Measurements from ENCODE around the gene OTOP1. TPM values are rescaled to one million over a fixed set of nuclear protein-coding genes. Genes with fewer than 3 reads are reported as not detected.

OTOP1 gene
- total RNA-seq, 1 experiment from 2014 or later, result not detected

DNA sequence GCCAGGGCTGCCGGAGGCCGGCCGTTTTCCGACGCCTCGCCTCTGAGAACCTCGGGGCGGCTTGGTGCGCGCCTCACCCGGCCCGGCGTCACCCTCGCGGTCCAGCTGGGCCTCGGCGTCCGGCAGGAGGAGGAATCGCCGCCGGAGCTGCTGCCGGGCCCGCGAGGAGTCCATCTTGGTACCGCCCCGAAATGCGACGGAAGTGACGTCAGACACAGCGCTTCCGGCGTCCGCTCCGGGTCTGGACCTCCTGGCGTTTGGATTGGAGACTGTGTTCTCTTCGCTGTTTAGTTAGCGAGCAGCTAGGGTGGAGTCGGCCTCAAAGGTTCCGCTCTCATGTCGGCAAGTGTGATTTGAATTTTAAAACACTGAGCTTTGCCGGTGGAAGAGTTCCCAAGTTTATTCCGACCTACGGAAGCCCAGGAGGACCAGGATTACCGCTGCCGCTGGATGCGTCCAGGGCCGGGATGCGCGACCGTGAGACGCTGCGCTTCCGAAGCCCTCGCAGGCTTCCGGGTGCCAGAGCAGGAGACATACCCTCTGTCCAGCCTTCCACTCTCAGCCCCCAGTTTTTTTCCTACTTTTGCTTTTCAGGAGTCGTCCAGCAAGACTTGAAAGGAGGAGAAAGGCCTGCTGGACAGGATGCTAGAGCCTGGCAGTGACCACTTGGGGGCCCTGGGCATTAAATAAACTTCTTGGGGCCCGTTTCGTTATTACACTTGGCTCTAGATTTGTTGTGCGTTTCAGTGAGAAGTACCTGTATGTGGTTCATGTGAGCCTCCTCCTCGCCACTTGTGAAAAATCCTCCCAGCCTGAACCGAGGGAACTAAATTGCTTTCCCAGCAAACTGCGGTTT is 21.5 kb upstream of the OTOP1 start, which contains the start of gene TMEM128:
TMEM128 (minus strand) TSS at position 195 of the 856 bp plus-strand sequence; CDS start at position 174, 21 bp downstream.
- peaks cover 10% of the 10 kb centered on the region for H3K4me1 ChIP-seq (ENCODE audit: control insufficient read depth, insufficient read depth, low read length)
- DNase-seq (ENCODE audit: low read depth, low spot score), result peak; percentile 63
- TSS peak; percentile 99 for BruUV-seq (replicated peaks)
- H3K9me3 ChIP-seq (ENCODE audit: control insufficient read depth, insufficient read depth, low read depth, low read length), result no peaks in the 10 kb centered on the region
- in situ Hi-C loops (cut with HindIII; ENCODE audit: low pct_unique_long_range_greater_than_20kb, low sequenced_read_pairs) (no loop called here), intact Hi-C loops (cut with micrococcal nuclease; ENCODE audit: unreplicated experiment) (no loop called here)
- peak within 1 kb of the TSS; percentile 76 to 98 for H3K4me3 ChIP-seq (ENCODE audit: low read depth in 2 of 2, low read length in 2 of 2)
- H3K36me3 ChIP-seq (ENCODE audit: control insufficient read depth, insufficient read depth, low read length), result peaks cover 6% of the 10 kb centered on the region; the same call in 1 of the 2 replicates
- peak; percentile 99 for ATAC-seq
- TF ChIP-seq POLR2AphosphoS5 (IDR thresholded peaks at IDR 0.05; ENCODE audit: low read depth, low read length) (peak; percentile 80), SIN3A (IDR thresholded peaks at IDR 0.05; ENCODE audit: borderline replicate concordance, insufficient read depth, low read depth, low read length) (0 out of 2 replicates have a peak, but pooled peaks have one; percentile 20), TCF7L2 (IDR thresholded peaks at IDR 0.05; ENCODE audit: low read depth, low read length) (peak; percentile 90)
- TF ChIP-seq, protein P1, sequence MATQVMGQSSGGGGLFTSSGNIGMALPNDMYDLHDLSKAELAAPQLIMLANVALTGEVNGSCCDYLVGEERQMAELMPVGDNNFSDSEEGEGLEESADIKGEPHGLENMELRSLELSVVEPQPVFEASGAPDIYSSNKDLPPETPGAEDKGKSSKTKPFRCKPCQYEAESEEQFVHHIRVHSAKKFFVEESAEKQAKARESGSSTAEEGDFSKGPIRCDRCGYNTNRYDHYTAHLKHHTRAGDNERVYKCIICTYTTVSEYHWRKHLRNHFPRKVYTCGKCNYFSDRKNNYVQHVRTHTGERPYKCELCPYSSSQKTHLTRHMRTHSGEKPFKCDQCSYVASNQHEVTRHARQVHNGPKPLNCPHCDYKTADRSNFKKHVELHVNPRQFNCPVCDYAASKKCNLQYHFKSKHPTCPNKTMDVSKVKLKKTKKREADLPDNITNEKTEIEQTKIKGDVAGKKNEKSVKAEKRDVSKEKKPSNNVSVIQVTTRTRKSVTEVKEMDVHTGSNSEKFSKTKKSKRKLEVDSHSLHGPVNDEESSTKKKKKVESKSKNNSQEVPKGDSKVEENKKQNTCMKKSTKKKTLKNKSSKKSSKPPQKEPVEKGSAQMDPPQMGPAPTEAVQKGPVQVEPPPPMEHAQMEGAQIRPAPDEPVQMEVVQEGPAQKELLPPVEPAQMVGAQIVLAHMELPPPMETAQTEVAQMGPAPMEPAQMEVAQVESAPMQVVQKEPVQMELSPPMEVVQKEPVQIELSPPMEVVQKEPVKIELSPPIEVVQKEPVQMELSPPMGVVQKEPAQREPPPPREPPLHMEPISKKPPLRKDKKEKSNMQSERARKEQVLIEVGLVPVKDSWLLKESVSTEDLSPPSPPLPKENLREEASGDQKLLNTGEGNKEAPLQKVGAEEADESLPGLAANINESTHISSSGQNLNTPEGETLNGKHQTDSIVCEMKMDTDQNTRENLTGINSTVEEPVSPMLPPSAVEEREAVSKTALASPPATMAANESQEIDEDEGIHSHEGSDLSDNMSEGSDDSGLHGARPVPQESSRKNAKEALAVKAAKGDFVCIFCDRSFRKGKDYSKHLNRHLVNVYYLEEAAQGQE (IDR thresholded peaks at IDR 0.05; ENCODE audit: insufficient read depth in 1 of 2, low read depth in 2 of 2, low read length in 1 of 2), result no peak
- TF ChIP-seq, protein P2, sequence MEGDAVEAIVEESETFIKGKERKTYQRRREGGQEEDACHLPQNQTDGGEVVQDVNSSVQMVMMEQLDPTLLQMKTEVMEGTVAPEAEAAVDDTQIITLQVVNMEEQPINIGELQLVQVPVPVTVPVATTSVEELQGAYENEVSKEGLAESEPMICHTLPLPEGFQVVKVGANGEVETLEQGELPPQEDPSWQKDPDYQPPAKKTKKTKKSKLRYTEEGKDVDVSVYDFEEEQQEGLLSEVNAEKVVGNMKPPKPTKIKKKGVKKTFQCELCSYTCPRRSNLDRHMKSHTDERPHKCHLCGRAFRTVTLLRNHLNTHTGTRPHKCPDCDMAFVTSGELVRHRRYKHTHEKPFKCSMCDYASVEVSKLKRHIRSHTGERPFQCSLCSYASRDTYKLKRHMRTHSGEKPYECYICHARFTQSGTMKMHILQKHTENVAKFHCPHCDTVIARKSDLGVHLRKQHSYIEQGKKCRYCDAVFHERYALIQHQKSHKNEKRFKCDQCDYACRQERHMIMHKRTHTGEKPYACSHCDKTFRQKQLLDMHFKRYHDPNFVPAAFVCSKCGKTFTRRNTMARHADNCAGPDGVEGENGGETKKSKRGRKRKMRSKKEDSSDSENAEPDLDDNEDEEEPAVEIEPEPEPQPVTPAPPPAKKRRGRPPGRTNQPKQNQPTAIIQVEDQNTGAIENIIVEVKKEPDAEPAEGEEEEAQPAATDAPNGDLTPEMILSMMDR (IDR thresholded peaks at IDR 0.05), result no peak; the same call in 1 of the 2 replicates
- H3K27ac ChIP-seq (ENCODE audit: low read length), result peak within 1 kb of the TSS; percentile 93
- no peaks in the 10 kb centered on the region for H3K27me3 ChIP-seq (ENCODE audit: control insufficient read depth, insufficient read depth, low read length)
- CTCF ChIA-PET, result interaction anchor here (0.6 kb wide), 1 partner anchor 240 kb away, joined by 3 read pairs; no protein-coding TSS in a partner anchor
- POLR2A ChIA-PET, result no interaction called here

DNA sequence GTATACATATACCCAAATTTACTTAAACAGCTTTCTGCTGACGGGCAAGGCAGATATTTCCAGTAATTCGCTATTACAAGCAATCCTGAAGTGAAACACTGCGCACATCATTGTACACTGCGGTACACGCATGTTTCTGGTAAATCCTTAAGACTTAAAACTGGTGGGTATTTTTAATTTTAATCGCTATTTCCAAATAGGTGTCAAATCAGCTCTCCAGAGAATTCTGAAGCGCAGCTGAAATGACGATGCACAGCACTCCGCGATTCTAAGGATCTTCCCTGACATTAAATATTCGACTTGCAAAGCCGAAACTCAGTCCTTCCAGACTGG is 20.9 kb upstream of the OTOP1 start:
- intact Hi-C loops (cut with micrococcal nuclease; ENCODE audit: unreplicated experiment), result no loop called here
- ATAC-seq, result peak; percentile 66

More for the DNA sequence above, 20.9 kb upstream of the OTOP1 start:
- in situ Hi-C loops (cut with HindIII; ENCODE audit: low pct_unique_long_range_greater_than_20kb, low sequenced_read_pairs), result no loop called here
- POLR2A ChIA-PET, result no interaction called here
- no peak for DNase-seq (ENCODE audit: low read depth, low spot score)
- Histone ChIP-seq H3K4me3 (ENCODE audit: low read depth in 2 of 2, low read length in 2 of 2) (peak overlapping the region; percentile 76 to 98), H3K36me3 (ENCODE audit: control insufficient read depth, insufficient read depth, low read length) (peaks cover 6% of the 10 kb centered on the region; the same call in 1 of the 2 replicates), H3K27ac (ENCODE audit: low read length) (peak overlapping the region; percentile 93), H3K27me3 (ENCODE audit: control insufficient read depth, insufficient read depth, low read length) (no peaks in the 10 kb centered on the region), H3K9me3 (ENCODE audit: control insufficient read depth, insufficient read depth, low read depth, low read length) (no peaks in the 10 kb centered on the region), H3K4me1 (ENCODE audit: control insufficient read depth, insufficient read depth, low read length) (peaks cover 10% of the 10 kb centered on the region)
- no TSS peak for BruUV-seq (replicated peaks)
- TF ChIP-seq POLR2AphosphoS5 (IDR thresholded peaks at IDR 0.05; ENCODE audit: low read depth, low read length) (no peak), TCF7L2 (IDR thresholded peaks at IDR 0.05; ENCODE audit: low read depth, low read length) (no peak), SIN3A (IDR thresholded peaks at IDR 0.05; ENCODE audit: borderline replicate concordance, insufficient read depth, low read depth, low read length) (no peak)
- TF ChIP-seq, protein P1 (IDR thresholded peaks at IDR 0.05; ENCODE audit: insufficient read depth in 1 of 2, low read depth in 2 of 2, low read length in 1 of 2), result no peak
- TF ChIP-seq, protein P2 (IDR thresholded peaks at IDR 0.05), result no peak
- CTCF ChIA-PET, result no interaction called here
